GM21576 (cell line): ENCODE data around the gene TM4SF5.
A peak's percentile ranks its signal among the peaks of the same experiment; 100 is the strongest.

ENCODE experiments used
- ATAC-seq: cut with Tn5 transposase; IDR thresholded peaks from one replicate; pipeline ENCODE4 v1.9.1; 2021; ENCODE audit warnings: mild to moderate bottlenecking, moderate library complexity; ENCODE audit not compliant: unreplicated experiment

TM4SF5 gene

GRCh38 chr17:4788807-4789700 is 17.4 kb downstream of the TM4SF5 start, which contains the start of gene GLTPD2:
Gene GLTPD2, plus strand, starts transcription at chr17:4788964. Its CDS starts 48 bp downstream, at chr17:4789012.
- ATAC-seq = no peak

DNA sequence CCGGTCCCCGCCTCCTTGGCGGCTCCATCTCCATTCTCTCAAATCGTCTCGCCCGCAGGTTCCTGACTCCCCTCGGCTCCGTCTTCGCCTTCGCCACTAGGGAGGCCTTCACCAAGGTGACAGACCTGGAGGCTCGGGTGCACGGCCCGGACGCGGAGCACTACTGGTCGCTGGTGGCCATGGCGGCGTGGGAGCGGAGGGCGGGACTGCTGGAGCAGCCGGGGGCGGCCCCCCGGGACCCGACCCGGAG is 17.9 kb downstream of the TM4SF5 start:
- peak; percentile 30 for ATAC-seq

GRCh38 chr17:4789951-4790704 is 18.4 kb downstream of the TM4SF5 start:
- ATAC-seq = peak; percentile 80

DNA sequence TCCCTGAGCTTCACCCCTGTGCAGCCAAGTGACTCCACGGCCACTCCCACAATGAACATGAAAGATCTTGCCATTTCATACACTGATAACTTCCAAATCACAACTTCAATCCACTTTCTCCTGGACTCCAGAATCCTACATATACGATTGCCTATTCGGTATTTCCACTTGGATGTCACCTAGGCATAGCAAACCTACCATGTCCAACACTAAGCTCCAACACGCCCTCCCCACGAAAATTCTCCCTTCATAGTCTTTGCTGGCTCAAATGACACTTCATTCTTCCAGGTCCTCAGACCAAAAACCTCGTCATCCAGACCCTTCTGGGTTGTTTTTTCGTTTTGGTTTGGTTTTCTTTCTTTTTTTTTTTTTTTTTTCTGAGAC is 19.0 kb downstream of the TM4SF5 start:
- ATAC-seq = no peak

DNA sequence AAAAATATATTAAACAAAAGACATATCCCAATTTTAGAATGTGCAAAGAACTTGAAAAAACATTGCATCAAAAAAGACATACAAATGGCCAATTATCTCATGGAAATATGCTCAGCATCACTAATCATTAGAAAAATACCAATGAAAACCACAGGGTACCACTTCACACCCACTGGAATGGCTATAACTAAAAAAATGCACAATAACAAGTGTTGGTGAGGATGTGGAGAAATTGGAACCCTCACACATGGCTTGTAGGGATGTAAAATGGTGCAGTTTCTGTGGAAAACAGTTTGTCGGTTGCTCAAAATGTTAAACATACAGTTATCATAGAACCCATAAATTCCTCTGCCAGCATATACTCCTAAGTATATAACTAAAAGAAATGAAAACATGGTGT is 23.5 kb downstream of the TM4SF5 start:
- no peak for ATAC-seq

DNA sequence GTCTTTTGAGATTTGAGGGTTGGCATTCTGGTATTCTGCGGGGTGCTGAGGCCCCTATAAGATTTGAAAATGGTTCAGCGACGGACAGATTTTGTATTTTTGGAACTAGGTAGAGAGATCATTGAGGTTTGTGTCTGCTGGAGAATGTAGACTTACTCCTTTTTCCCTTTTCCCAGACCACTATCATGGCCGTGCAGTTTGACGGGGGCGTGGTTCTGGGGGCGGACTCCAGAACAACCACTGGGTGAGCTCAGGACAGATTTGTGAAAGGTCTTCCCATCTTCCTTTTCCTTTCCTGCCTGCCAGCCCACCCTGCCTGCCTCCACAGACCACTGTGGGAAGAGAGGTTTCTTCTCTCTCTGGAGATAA is 24.9 kb downstream of the TM4SF5 start:
- ATAC-seq = no peak

DNA sequence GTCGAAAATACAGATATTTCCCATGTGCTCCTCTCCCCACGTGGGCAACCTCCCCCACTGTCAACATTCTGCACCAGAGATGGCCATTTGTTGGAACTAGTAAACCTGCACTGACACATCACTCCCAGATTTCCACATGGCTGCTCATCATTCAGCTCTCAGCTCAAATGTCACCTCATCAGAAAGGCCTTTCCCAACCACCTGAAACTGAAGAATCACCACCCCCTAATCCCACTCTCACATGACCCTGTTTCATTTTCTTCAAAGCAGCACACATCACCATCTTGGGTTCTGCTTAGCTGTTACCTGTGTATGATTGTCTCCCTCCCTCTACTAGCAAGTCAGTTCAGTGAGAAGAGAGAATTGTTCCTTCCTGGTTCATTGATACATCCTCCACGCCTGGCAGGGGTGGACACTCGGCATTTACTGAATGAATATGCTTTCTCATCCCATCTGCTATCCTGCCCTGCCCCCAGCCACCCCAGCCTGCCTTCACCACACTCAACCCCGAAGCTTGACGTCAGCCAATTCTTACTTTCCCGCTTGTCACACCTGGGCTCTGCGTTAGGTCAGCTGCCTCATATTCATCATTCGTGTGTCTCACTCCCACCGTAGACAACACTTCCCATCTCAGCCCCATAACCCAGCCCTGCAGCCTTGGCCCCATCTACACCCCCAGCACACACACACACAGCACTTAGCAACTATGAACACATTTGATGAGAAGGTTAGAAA is 28.9 kb downstream of the TM4SF5 start:
- ATAC-seq = no peak

- no peak for ATAC-seq
These were observed 30.5 kb downstream of the TM4SF5 start, which contains the start of gene C17orf114 for GRCh38 chr17:4802228-4802627. Gene C17orf114, minus strand, starts transcription at chr17:4802328.

GRCh38 chr17:4806456-4806776 is 34.7 kb downstream of the TM4SF5 start:
- no peak for ATAC-seq

DNA sequence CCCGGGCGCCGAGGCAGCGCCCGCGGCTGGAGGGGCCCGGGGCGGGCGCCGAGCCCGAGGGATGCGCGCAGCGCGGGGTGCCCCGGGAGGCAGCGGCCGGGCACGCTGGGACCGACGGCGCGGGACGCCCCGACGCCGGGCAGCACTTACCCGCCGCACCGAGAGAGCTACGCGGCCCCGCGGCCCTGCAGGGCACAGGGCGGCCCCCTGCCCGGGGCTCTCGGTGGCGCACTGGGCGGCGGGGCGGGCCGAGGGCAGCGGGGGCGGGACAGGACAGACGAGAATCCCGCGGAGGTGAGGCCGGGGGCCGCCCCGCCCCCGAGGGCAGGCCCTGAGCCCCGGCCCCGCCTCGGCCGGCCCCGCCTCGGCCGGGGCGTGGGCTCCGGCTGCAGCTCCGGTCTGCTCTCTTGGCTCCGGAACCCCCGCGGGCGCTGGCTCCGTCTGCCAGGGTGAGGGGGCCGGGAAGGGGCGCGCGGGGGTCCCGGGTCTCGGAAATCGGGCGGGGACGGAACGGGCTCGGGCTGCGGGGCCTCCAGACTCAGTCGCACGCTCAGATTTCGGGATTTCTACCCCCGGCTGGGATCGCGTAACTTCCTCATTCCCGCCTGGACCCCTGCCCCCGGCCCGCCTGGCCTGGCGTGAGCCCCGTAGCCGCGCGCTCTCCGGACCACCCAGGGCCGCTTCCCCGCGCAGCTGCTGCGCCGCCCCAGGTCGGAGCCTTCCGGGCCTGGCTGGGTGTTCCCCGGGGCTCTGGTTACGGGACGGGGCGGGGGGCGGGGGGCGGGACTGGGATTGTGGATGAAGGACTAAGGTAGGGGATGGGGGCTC is 35.3 kb downstream of the TM4SF5 start, which contains the start of gene PLD2:
Gene PLD2, plus strand, starts transcription at position 376 of the 828 bp plus-strand sequence. CDS start 621 bp downstream, outside the sequence.
- peak; percentile 83 for ATAC-seq

GRCh38 chr17:4807605-4808377 is 36.1 kb downstream of the TM4SF5 start:
- ATAC-seq = no peak

GRCh38 chr17:4808378-4808767 is 36.7 kb downstream of the TM4SF5 start:
- ATAC-seq = no peak

DNA sequence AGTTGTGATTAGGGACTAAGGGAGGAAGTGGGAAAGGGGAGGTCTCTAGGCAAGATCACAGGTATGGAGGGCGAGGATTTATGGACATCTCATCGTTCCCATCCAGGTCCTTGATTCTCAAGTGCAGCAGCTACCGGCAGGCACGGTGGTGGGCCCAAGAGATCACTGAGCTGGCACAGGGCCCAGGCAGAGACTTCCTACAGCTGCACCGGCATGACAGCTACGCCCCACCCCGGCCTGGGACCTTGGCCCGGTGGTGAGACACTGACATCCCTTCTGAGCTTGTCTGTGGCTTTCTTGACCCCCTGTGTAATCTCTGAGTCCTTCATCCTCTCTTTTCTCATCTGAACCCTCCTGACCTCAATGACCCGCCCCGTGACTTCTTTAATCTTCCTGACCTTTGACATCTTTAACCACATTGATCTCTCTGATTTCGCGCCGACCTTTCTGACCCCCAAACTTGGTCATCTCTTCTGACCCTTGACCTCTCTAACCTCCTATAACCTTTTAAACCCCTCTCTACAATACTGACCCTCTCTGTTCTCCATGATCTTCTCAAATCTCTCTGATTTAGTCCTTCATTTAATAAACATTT is 39.1 kb downstream of the TM4SF5 start:
- ATAC-seq = no peak

GRCh38 chr17:4811471-4811870 is 39.8 kb downstream of the TM4SF5 start:
- ATAC-seq = no peak

- no peak for ATAC-seq
These were observed 41.0 kb downstream of the TM4SF5 start for GRCh38 chr17:4812690-4813089.

DNA sequence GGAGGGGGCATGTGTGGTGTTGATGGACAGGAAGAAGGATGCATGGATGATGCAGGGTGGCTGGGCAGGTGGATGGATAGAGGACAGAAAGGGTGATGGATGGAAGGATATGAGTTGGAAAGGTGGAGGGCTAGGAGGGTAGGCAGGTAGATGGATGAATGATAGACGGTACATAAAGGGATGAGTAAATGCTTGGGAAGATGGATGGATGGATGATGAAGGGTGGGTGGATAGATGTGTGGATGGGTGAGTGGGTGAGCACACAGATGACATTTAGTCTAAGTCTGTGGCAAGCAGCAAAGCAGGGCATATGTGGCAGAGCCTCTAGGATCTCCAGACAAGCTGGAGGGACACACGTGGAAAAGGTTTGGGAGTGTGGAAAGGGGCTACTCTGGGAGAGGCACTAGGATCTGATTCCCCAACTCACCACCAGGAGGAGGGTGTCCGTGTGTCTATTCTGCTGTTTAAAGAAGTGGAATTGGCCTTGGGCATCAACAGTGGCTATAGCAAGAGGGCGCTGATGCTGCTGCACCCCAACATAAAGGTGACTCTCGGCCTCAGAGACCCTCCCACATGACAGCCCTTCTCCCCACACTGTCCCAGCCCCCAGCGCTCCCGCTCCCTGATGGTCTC is 43.5 kb downstream of the TM4SF5 start:
- ATAC-seq = no peak

DNA sequence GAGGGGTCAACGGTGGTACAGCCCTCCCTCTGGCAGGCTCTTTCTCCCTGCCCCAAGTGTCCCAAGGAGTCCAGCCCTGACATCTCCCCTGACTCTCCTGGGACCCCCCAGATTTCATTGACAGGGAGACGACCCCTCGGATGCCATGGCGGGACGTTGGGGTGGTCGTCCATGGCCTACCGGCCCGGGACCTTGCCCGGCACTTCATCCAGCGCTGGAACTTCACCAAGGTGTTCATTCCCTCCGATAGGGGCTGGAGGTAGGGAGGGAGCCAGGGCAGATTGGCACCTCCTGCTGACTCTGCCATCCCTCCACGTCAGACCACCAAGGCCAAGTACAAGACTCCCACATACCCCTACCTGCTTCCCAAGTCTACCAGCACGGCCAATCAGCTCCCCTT is 45.1 kb downstream of the TM4SF5 start:
- ATAC-seq = no peak

DNA sequence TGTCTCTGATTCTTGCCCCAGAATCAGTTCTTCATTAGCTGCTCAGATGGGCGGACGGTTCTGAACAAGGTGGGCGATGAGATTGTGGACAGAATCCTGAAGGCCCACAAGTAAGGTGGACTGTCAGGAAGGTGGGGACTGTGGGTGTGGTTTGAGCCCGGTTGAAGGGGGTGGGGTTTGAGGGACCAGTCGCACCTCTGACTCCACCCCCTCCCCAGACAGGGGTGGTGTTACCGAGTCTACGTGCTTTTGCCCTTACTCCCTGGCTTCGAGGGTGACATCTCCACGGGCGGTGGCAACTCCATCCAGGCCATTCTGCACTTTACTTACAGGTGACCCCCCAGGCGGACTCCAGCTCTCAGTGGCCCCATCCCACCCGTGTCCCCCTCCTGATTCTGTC is 46.6 kb downstream of the TM4SF5 start:
- ATAC-seq = no peak

GRCh38 chr17:4822835-4823234 is 51.1 kb downstream of the TM4SF5 start:
- ATAC-seq = no peak
